ENCODE results near the gene SERPINA1. TPM values are rescaled to one million over a fixed set of nuclear protein-coding genes. Genes with fewer than 3 reads are reported as not detected.

SERPINA1 gene
- total RNA-seq, 1 experiment from 2014 or later: 235 TPM

GRCh38 chr14:94376108-94376975, 12.1 kb downstream of the SERPINA1 start:
- intact Hi-C loops (cut with micrococcal nuclease; ENCODE audit: unreplicated experiment): no loop called here
- TF ChIP-seq, protein P1, sequence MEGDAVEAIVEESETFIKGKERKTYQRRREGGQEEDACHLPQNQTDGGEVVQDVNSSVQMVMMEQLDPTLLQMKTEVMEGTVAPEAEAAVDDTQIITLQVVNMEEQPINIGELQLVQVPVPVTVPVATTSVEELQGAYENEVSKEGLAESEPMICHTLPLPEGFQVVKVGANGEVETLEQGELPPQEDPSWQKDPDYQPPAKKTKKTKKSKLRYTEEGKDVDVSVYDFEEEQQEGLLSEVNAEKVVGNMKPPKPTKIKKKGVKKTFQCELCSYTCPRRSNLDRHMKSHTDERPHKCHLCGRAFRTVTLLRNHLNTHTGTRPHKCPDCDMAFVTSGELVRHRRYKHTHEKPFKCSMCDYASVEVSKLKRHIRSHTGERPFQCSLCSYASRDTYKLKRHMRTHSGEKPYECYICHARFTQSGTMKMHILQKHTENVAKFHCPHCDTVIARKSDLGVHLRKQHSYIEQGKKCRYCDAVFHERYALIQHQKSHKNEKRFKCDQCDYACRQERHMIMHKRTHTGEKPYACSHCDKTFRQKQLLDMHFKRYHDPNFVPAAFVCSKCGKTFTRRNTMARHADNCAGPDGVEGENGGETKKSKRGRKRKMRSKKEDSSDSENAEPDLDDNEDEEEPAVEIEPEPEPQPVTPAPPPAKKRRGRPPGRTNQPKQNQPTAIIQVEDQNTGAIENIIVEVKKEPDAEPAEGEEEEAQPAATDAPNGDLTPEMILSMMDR (IDR thresholded peaks at IDR 0.05; ENCODE audit: unreplicated experiment): no peak
- no peak for DNase-seq
- peaks cover 20% of the 10 kb centered on the region for H3K4me1 Mint-ChIP-seq (ENCODE audit: low read depth, unreplicated experiment)
- BruUV-seq (replicated peaks): no TSS peak
- peak overlapping the region; percentile 6 for H3K27ac Mint-ChIP-seq (ENCODE audit: unreplicated experiment)
- H3K9me3 Mint-ChIP-seq (ENCODE audit: low read depth, unreplicated experiment): no peaks in the 10 kb centered on the region
- H3K36me3 Mint-ChIP-seq (ENCODE audit: insufficient read depth, unreplicated experiment): no peaks in the 10 kb centered on the region
- no peaks in the 10 kb centered on the region for H3K27me3 Mint-ChIP-seq (ENCODE audit: unreplicated experiment)
- H3K4me3 Mint-ChIP-seq (ENCODE audit: low read depth, unreplicated experiment): no peak overlapping the region
- CTCF ChIA-PET: no interaction called here

GRCh38 chr14:94375552-94376107, 12.8 kb downstream of the SERPINA1 start:
- CTCF ChIA-PET: no interaction called here
- no peak overlapping the region for H3K4me3 Mint-ChIP-seq (ENCODE audit: low read depth, unreplicated experiment)
- TF ChIP-seq, protein P1 (IDR thresholded peaks at IDR 0.05; ENCODE audit: unreplicated experiment): no peak
- H3K9me3 Mint-ChIP-seq (ENCODE audit: low read depth, unreplicated experiment): no peaks in the 10 kb centered on the region
- H3K27me3 Mint-ChIP-seq (ENCODE audit: unreplicated experiment): no peaks in the 10 kb centered on the region
- BruUV-seq (replicated peaks): no TSS peak
- no peak overlapping the region for H3K27ac Mint-ChIP-seq (ENCODE audit: unreplicated experiment)
- intact Hi-C loops (cut with micrococcal nuclease; ENCODE audit: unreplicated experiment): no loop called here
- DNase-seq: no peak
- peaks cover 20% of the 10 kb centered on the region for H3K4me1 Mint-ChIP-seq (ENCODE audit: low read depth, unreplicated experiment)
- H3K36me3 Mint-ChIP-seq (ENCODE audit: insufficient read depth, unreplicated experiment): no peaks in the 10 kb centered on the region

DNA sequence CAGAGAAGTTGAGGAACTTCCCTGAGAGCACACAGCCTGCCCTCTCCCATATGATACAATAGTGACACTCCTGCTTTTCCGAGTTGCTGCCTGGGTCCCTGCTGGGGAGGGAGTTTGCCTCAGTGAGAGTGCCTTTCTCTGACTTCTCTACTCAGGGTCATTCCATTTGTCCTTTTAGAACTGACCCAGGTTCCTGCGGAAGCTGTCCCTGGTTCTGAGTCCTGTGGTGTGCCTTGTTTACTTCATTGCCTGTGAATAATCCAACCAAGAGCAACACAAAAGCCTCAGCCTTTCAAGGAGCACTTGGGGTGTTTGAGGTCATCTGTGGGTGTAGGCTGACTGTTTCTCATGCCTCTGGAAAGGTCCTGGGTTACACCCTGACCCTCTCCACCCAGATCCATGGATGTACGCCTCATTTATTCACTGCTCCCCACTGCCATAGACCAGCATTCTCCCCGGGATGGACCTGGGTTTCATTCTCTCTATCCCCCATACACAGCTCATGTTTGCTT, 13.6 kb downstream of the SERPINA1 start:
- CTCF ChIA-PET: no interaction called here
- TF ChIP-seq, protein P1 (IDR thresholded peaks at IDR 0.05; ENCODE audit: unreplicated experiment): no peak
- Mint-ChIP-seq H3K9me3 (ENCODE audit: low read depth, unreplicated experiment) (no peaks in the 10 kb centered on the region), H3K4me1 (ENCODE audit: low read depth, unreplicated experiment) (peaks cover 20% of the 10 kb centered on the region), H3K36me3 (ENCODE audit: insufficient read depth, unreplicated experiment) (no peaks in the 10 kb centered on the region), H3K4me3 (ENCODE audit: low read depth, unreplicated experiment) (no peak overlapping the region), H3K27me3 (ENCODE audit: unreplicated experiment) (no peaks in the 10 kb centered on the region), H3K27ac (ENCODE audit: unreplicated experiment) (no peak overlapping the region)
- no TSS peak for BruUV-seq (replicated peaks)
- intact Hi-C loops (cut with micrococcal nuclease; ENCODE audit: unreplicated experiment): no loop called here
- DNase-seq: no peak

GRCh38 chr14:94374116-94374515, 14.3 kb downstream of the SERPINA1 start:
- TF ChIP-seq, protein P1 (IDR thresholded peaks at IDR 0.05; ENCODE audit: unreplicated experiment): no peak
- CTCF ChIA-PET: no interaction called here
- no peaks in the 10 kb centered on the region for H3K9me3 Mint-ChIP-seq (ENCODE audit: low read depth, unreplicated experiment)

More at GRCh38 chr14:94374116-94374515, 14.3 kb downstream of the SERPINA1 start:
- H3K4me3 Mint-ChIP-seq (ENCODE audit: low read depth, unreplicated experiment): no peak overlapping the region
- BruUV-seq (replicated peaks): no TSS peak
- intact Hi-C loops (cut with micrococcal nuclease; ENCODE audit: unreplicated experiment): no loop called here
- no peak for DNase-seq
- peak overlapping the region; percentile 48 for H3K27ac Mint-ChIP-seq (ENCODE audit: unreplicated experiment)
- no peaks in the 10 kb centered on the region for H3K36me3 Mint-ChIP-seq (ENCODE audit: insufficient read depth, unreplicated experiment)
- H3K4me1 Mint-ChIP-seq (ENCODE audit: low read depth, unreplicated experiment): peaks cover 20% of the 10 kb centered on the region
- H3K27me3 Mint-ChIP-seq (ENCODE audit: unreplicated experiment): no peaks in the 10 kb centered on the region
